Choroid plexus epithelial cell (primary cell): ENCODE measurements around the gene CEP72.

Experiments used
- DNase-seq: peaks from one replicate; pipeline ENCODE4 v3.0.0-alpha.2; 2010; ENCODE audit warnings: low read depth
- H3K4me3 ChIP-seq: 2 replicates; pipeline ENCODE4 v1.5.1; 2011; ENCODE audit warnings: low read depth, mild to moderate bottlenecking, control low read depth, low read length, moderate library complexity
- CTCF ChIP-seq: conservative IDR thresholded peaks from 2 replicates; pipeline ENCODE4 v1.5.1; 2011; ENCODE audit warnings: low read depth, mild to moderate bottlenecking, control low read depth, inconsistent platforms, low read length, moderate library complexity

The CEP72 gene

GRCh38 chr5:589588-589987 is 22.6 kb upstream of the CEP72 start:
- no peak for DNase-seq
- TF ChIP-seq CTCF = no peak
- no peak overlapping the region for H3K4me3 ChIP-seq

- H3K4me3 ChIP-seq = no peak overlapping the region
- no peak for TF ChIP-seq CTCF
- no peak for DNase-seq
These were observed 21.8 kb upstream of the CEP72 start for GRCh38 chr5:590346-590745.

- no peak for TF ChIP-seq CTCF
- no peak for DNase-seq
- H3K4me3 ChIP-seq = no peak overlapping the region
These were observed 20.4 kb upstream of the CEP72 start for GRCh38 chr5:591746-592145.

GRCh38 chr5:592158-592557 is 20.0 kb upstream of the CEP72 start:
- no peak for TF ChIP-seq CTCF

GRCh38 chr5:593511-593910 is 18.6 kb upstream of the CEP72 start:
- DNase-seq = no peak
- no peak overlapping the region for H3K4me3 ChIP-seq
- no peak for TF ChIP-seq CTCF

More at GRCh38 chr5:592158-592557, 20.0 kb upstream of the CEP72 start:
- H3K4me3 ChIP-seq = no peak overlapping the region
- no peak for DNase-seq

GRCh38 chr5:594226-594860 is 17.8 kb upstream of the CEP72 start:
- no peak overlapping the region for H3K4me3 ChIP-seq
- no peak for TF ChIP-seq CTCF
- DNase-seq = no peak

GRCh38 chr5:595285-595875 is 16.8 kb upstream of the CEP72 start:
- TF ChIP-seq CTCF = no peak
- DNase-seq = no peak
- no peak overlapping the region for H3K4me3 ChIP-seq
